ENCODE data around the gene KIF20B. TPM values are rescaled to one million over a fixed set of nuclear protein-coding genes. Genes with fewer than 3 reads are reported as not detected.
A peak's percentile ranks its signal among the peaks of the same experiment; 100 is the strongest.

KIF20B gene
- total RNA-seq, 1 donor from 2014 or later: 6.7 TPM

GRCh38 chr10:89684604-89685003 lies 16.8 kb upstream of the KIF20B start:
- ATAC-seq: no peak
- intact Hi-C loops (cut with DNase I): no loop called here
- DNase-seq (ENCODE audit: low spot score): no peak

DNA sequence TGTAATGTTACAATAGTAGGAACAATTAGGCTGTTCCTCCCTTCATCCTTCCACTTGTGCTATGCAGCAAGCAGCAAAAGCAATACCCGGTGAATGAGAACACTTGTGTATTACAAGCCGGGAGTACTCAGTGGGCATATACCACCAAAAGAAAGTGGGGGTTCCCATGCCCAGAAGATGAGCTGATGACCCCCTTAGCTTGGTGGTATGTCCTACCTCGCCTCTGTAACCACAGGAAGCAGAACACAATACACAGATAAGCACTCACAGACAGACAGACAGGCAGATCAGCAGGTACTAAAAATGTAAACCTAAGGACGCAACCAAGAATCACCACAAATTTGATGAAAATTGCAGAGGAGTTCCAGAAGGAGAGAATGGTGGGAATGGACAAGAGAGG lies 15.5 kb upstream of the KIF20B start:
- DNase-seq (ENCODE audit: low spot score) (no peak), ATAC-seq (no peak)
- intact Hi-C loops (cut with DNase I): no loop called here

DNA sequence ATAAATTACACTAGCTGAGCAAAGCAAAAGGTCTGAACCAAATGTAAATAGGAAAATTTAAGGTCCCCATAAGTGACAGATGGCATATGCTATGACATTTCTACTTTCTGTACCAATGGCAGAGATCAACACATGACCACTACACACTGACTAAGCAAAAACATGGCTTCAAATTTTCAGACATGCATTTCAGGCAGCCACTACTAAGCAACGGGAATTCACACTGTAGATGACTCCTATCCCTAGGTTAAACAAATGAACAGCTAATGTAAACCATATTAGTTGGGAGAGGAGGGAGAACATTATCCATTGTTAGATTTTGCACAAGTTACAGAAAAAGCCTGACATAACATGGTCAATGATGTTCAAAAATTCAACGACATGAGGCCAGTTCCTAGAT lies 11.4 kb upstream of the KIF20B start:
- intact Hi-C loops (cut with DNase I): no loop called here
- ATAC-seq: no peak
- DNase-seq (ENCODE audit: low spot score): no peak

DNA sequence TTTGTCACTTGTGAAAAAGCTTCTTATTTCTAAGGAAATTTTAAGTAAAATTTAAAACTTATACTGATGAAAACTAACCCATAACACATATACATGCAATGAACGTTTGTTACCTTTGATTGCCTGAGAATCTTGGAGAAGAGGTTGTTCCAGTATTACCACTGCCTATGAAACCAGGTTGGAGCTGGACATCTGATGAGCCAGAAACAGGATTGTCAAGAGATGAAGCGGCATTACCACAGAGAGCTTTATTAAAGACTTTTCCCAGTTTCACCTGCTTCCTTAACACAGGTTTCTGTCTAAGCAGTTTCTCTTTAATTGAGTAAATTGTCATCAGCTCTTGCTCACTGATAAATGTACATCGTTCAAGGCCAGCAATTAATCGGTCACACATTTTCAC lies 9.0 kb upstream of the KIF20B start:
- no peak for ATAC-seq
- intact Hi-C loops (cut with DNase I): no loop called here
- no peak for DNase-seq (ENCODE audit: low spot score)

GRCh38 chr10:89693176-89693575 lies 8.2 kb upstream of the KIF20B start:
- DNase-seq (ENCODE audit: low spot score) (no peak), ATAC-seq (no peak)
- intact Hi-C loops (cut with DNase I): no loop called here

DNA sequence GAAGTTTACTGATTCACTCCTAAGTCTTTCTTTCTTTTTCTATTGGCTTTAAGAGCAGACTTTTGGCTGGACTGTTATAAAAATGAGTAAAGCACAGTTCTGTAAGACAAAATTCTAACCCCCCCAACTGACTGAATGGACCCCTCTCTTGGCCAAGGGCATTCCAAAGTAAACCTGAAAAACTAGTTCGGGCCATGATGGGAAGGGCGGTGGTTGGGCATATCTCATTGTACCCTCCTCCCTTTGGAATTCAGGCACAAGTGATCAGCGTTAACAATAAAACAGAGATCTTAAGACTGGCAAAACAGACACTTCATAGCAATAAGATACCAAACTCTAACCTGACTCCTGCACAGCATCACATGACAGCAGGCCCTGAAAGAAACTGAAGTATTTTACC lies 6.1 kb upstream of the KIF20B start:
- intact Hi-C loops (cut with DNase I): no loop called here
- DNase-seq (ENCODE audit: low spot score) (no peak), ATAC-seq (no peak)

GRCh38 chr10:89697946-89698345 lies 3.4 kb upstream of the KIF20B start:
- ATAC-seq: no peak
- DNase-seq (ENCODE audit: low spot score): no peak
- intact Hi-C loops (cut with DNase I): no loop called here

GRCh38 chr10:89699581-89700064 lies 1.8 kb upstream of the KIF20B start:
- no peak for ATAC-seq
- intact Hi-C loops (cut with DNase I): no loop called here
- no peak for DNase-seq (ENCODE audit: low spot score)

DNA sequence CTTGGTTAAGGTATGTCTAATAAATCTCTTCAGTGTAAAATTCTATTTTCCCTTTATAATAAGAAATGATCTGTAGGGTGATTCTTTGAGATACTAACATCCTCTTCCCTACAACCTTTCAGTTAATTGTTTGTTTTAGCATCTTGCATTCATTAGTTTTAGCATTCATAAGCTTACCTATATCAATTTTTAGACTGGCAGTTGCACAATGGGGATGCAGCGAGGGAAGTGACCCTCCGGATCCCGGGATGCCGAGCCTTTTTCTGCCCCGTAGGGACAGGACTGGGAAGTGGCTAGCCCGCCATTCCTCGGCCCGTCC lies 508 bp upstream of the KIF20B start:
- ATAC-seq (peak; percentile 81), DNase-seq (ENCODE audit: low spot score) (no peak)
- intact Hi-C loops (cut with DNase I): no loop called here

DNA sequence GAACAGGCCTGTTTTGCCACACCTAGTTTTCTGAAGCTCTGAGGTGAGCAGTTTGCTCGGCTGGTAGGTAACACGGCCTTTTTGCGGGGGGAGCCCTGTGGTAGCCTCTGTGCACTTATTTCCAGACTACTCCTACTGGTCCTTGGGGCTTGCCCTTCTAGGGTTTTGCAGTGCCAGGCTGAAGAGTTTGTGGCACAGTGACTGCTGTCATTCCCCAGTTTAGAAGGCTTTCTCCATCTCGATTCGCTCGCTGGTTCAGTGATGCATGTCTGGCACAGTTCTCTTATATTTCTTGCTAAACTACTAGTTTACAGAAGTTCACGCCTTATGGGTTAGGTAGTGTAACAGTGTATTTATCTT lies 711 bp downstream of the KIF20B start:
- intact Hi-C loops (cut with DNase I): no loop called here
- DNase-seq (ENCODE audit: low spot score): no peak
- ATAC-seq: no peak

DNA sequence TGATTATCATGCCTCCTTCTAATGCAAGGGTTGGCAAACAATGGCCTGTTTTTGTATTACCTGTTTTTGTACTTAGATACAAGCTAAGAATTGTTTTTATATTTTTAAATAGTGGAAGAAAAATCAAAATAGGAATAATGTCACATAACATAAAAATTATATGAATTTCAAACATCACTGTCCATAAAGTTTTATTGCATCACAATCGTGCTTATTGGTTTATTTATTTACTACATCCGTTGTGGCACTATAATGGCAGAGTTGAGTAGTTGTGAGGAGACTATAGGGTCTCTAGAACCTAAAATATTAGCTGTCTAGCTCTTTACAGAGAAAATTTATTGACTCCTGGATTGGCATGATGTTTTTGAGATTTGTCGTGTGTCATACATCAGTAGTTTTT lies 4.1 kb downstream of the KIF20B start:
- ATAC-seq (no peak), DNase-seq (ENCODE audit: low spot score) (no peak)
- intact Hi-C loops (cut with DNase I): no loop called here

DNA sequence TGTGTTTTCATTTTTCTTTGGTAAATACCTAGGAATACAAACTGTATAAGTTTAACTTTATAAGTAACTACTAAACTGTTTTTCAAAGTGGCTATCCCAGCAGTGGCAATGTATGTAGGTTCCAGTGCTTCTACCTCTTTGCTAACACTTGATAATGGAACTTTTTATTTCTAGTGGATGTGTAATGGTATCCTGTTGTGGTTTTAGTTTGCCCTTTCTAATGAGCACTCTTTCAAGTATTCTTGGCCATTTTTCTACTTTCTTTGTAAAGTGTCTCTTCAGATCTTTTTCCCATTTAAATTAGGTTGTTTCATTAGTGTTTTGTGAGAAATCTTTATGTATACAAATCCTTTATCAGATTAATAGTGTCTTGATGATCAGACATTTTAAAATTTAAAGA lies 4.6 kb downstream of the KIF20B start:
- no peak for ATAC-seq
- intact Hi-C loops (cut with DNase I): no loop called here
- DNase-seq (ENCODE audit: low spot score): no peak

DNA sequence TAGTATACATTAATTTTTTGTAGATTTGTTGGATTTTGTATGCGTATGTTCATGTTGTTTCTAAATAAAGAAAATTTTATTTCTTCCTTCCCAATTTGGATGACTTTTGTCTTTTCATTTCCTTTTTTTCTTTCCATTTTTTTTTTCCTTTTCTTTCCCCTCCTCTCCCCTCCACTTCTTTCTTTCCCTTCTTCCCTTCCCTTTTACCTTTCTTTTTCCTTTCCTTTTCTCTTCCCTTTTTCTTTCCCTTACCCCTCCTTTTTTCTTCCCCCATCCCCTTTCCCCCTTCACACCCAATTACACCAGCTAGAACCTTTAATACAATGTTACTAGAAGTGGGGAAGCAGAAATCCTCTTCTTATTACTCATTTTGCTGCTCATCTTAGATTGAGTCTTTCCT lies 6.0 kb downstream of the KIF20B start:
- no peak for DNase-seq (ENCODE audit: low spot score)
- no peak for ATAC-seq
- intact Hi-C loops (cut with DNase I): no loop called here

DNA sequence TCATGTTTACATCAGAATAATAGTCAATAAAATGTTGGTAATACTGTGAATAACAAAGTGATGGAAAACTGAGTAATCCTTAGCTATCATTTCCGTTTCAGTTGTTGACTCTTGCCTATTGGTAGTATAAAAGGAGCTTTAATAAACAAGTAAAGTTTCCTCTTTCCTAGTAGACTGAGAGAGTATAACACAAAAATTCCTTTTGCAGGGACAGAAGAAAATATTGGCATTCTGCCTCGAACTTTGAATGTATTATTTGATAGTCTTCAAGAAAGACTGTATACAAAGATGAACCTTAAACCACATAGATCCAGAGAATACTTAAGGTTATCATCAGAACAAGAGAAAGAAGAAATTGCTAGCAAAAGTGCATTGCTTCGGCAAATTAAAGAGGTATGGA lies 9.4 kb downstream of the KIF20B start:
- DNase-seq (ENCODE audit: low spot score) (no peak), ATAC-seq (no peak)
- intact Hi-C loops (cut with DNase I): no loop called here

DNA sequence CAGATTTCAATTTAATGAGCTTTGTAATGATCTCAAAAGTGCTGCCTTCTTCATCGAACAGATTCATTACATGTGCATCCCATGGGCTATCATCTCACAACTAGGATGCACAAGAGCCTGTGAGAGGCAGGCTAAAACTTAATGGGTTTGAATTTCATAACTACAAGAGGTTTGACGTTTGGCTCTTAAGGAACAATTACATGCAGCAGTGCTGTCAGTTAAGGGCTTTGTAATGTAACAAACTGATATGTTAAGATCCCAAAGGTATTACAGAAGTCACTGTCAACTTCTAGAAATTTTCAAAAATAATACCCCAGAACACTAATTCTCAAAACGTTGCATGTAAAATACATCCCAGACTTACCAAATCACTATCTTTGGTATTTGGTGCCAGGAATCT lies 33.2 kb downstream of the KIF20B start:
- DNase-seq (ENCODE audit: low spot score) (no peak), ATAC-seq (no peak)
- intact Hi-C loops (cut with DNase I): no loop called here

DNA sequence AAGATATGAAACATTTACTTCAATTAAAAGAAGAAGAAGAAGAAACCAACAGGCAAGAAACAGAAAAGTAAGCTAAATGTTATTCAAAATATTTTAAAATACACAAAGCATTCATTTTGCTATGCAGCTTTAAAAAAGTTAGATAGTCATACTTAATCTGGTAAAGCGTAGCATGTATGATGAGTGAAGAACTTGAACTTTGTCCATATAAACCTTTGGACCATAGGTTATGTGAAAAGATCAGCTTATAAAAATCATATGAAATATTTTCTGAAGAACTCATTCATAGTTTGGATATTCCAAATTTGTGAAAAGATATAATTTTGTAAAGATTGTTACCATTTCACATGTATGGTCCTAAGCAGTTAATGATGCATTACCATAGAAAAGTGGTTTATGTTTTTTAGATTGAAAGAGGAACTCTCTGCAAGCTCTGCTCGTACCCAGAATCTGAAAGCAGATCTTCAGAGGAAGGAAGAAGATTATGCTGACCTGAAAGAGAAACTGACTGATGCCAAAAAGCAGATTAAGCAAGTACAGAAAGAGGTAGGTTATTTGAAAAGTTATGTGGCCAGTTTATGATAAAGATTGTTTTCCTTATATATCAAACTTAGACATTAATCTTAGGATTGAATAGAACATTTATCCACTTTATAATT lies 37.3 kb downstream of the KIF20B start:
- DNase-seq (ENCODE audit: low spot score) (no peak), ATAC-seq (no peak)
- intact Hi-C loops (cut with DNase I): no loop called here

GRCh38 chr10:89741126-89741762 lies 39.9 kb downstream of the KIF20B start:
- intact Hi-C loops (cut with DNase I): no loop called here
- no peak for ATAC-seq
- no peak for DNase-seq (ENCODE audit: low spot score)

DNA sequence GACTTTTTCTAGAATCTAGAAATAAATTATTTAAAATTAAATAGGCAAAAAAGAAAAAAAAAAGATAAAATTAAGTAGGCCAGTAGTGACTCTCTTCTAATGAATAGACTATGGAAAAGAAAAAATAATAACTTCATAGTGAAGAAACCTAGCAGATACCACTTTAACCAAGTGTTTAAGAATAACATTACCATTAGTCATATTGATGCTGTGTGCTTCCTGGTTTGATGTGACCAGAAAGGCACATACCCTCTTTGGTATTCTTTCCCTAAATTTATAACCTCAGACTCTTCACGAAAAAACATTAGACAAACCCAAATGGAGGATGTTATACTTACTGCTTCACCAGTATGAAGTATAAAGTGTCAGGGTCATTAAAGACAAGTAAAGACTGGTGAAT lies 42.6 kb downstream of the KIF20B start:
- no peak for ATAC-seq
- intact Hi-C loops (cut with DNase I): no loop called here

DNA sequence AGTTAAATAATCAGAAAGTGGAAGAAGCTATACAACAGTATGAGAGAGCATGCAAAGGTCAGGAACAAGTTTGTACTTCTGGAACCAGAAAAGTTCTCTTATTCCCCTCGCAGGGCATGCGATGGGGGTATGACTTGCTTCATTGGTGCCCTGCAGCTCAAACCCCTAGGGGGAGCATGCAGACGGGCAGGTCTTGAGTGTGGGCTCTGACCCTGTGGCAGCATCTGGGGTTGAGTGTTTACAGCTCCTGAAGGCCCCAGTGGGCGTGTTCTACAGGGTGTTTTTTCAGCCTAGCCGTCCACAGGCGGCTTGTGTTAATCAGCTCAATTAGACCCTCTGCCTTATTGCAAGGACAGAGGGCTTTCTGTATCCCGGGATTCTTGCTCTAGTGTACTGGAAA lies 44.5 kb downstream of the KIF20B start:
- DNase-seq (ENCODE audit: low spot score): no peak
- intact Hi-C loops (cut with DNase I): no loop called here
- no peak for ATAC-seq

More for the DNA sequence above, 42.6 kb downstream of the KIF20B start:
- no peak for DNase-seq (ENCODE audit: low spot score)

- DNase-seq (ENCODE audit: low spot score): no peak
- no peak for ATAC-seq
- intact Hi-C loops (cut with DNase I): no loop called here
Measured at GRCh38 chr10:89750441-89750840, 49.1 kb downstream of the KIF20B start.

GRCh38 chr10:89755374-89755773 lies 54.0 kb downstream of the KIF20B start:
- ATAC-seq: no peak
- no peak for DNase-seq (ENCODE audit: low spot score)
- intact Hi-C loops (cut with DNase I): no loop called here
